Measurements from ENCODE around the gene COLGALT1.

Gene COLGALT1

DNA sequence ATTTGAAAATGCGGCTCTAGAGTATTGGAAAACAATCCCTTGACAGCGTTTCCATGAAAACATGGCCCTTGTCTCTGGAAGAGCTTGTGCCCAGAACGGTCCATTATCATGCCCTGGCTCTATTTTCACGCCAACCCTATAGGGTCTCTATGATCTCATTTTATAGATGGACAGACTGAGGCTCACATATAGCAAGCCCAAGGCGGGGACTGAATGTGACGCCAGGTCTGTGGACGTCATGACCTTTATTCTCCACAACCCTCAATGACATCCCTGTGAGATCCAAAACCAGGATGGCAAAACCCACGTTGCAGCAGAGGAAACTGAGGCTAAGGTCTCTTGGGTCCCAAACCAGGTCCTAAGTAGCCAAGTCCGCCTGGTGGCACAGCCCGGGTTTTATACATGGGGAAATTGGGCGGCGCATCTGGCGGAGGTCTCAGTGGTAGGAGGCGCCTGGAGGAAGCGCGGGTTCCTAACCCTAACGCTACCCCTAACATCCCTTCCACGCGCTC, 425 bp upstream of the COLGALT1 start:
- peaks cover 24% of the 10 kb centered on the region for H3F3A ChIP-seq (ENCODE audit: insufficient read depth)
- peaks cover 5% of the 10 kb centered on the region; the same call in 1 of the 2 replicates for H3K36me3 ChIP-seq (ENCODE audit: low read length)
- TF ChIP-seq, protein P1, sequence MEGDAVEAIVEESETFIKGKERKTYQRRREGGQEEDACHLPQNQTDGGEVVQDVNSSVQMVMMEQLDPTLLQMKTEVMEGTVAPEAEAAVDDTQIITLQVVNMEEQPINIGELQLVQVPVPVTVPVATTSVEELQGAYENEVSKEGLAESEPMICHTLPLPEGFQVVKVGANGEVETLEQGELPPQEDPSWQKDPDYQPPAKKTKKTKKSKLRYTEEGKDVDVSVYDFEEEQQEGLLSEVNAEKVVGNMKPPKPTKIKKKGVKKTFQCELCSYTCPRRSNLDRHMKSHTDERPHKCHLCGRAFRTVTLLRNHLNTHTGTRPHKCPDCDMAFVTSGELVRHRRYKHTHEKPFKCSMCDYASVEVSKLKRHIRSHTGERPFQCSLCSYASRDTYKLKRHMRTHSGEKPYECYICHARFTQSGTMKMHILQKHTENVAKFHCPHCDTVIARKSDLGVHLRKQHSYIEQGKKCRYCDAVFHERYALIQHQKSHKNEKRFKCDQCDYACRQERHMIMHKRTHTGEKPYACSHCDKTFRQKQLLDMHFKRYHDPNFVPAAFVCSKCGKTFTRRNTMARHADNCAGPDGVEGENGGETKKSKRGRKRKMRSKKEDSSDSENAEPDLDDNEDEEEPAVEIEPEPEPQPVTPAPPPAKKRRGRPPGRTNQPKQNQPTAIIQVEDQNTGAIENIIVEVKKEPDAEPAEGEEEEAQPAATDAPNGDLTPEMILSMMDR (IDR thresholded peaks at IDR 0.05; ENCODE audit: insufficient read depth, low read length, poor library complexity, severe bottlenecking) = no peak
- no peak for TF ChIP-seq EZH2phosphoT487 (conservative IDR thresholded peaks at IDR 0.05; ENCODE audit: low read length)
- no peaks in the 10 kb centered on the region for H3K9me3 ChIP-seq (ENCODE audit: insufficient read depth, low read length)
- no peaks in the 10 kb centered on the region for H3K27me3 ChIP-seq (ENCODE audit: low read length)
- peak overlapping the region; percentile 79 for H2AFZ ChIP-seq (ENCODE audit: low read depth, low read length, severe bottlenecking)
- no peaks in the 10 kb centered on the region for H4K20me1 ChIP-seq (ENCODE audit: low read depth, low read length)
- peak overlapping the region; percentile 98 for H3K9ac ChIP-seq (ENCODE audit: low read length)
- H3K4me2 ChIP-seq (ENCODE audit: low read depth, low read length, poor library complexity, severe bottlenecking) = peak overlapping the region; percentile 81
- H3K4me3 ChIP-seq (ENCODE audit: insufficient read depth, low read length, poor library complexity, severe bottlenecking) = peak overlapping the region; percentile 94
- H3K9me2 ChIP-seq (replicated peaks; ENCODE audit: insufficient read depth, low read length) = no peaks in the 10 kb centered on the region
- peak overlapping the region; percentile 44; the same call in 1 of the 2 replicates for H3K27ac ChIP-seq (ENCODE audit: low read depth, low read length)
- H3K79me2 ChIP-seq (ENCODE audit: insufficient read depth, low read length) = peaks cover 20% of the 10 kb centered on the region

DNA sequence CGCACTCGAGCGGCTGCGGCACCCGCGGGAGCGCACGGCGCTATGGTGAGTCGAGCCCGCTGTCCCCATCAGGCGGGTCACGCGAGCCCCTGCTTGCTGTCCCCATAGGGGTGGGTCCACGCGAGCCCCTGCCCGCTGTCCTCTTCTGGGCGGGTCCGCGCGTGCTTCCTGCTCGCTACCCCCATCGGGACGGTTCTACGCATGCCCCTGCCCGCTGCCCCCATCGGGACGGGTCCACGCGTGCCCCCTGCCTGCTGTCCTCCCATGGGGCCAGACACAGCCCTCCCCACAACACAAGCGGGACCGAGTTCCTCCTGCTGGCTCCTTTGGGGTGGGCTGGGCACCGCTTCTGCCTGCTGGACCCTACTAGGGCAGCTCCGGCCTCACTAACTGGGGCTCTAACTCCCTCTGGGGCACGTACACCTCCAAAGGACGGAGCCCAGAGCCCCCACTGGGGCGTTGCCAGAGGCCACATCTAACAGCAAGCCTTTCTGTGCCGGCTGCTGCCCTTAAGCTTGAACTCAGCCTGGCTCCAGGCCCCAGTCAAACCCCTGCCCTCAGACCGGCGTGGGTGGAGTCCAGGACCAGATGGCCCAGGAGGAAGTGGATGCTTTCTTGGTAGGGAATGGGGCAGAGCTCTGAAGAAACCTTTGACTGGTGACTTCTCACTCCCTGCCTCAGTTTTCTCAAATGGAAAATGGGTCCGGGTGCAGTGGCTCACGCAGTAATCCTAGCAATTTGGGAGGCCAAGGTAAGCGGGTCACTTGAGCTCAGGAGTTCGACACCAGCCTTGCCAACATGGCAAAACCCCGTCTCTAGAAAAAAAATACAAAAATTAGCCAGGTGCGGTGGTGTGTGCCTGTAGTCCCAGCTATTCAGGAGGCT, 722 bp downstream of the COLGALT1 start:
- H3K79me2 ChIP-seq (ENCODE audit: insufficient read depth, low read length) = peaks cover 20% of the 10 kb centered on the region
- no peaks in the 10 kb centered on the region for H3K9me3 ChIP-seq (ENCODE audit: insufficient read depth, low read length)
- peak overlapping the region; percentile 98 for H3K9ac ChIP-seq (ENCODE audit: low read length)
- no peaks in the 10 kb centered on the region for H3K9me2 ChIP-seq (replicated peaks; ENCODE audit: insufficient read depth, low read length)
- peak overlapping the region; percentile 78 for H2AFZ ChIP-seq (ENCODE audit: low read depth, low read length, severe bottlenecking)
- peak overlapping the region; percentile 86 for H3K4me2 ChIP-seq (ENCODE audit: low read depth, low read length, poor library complexity, severe bottlenecking)
- no peaks in the 10 kb centered on the region for H4K20me1 ChIP-seq (ENCODE audit: low read depth, low read length)
- no peaks in the 10 kb centered on the region for H3K27me3 ChIP-seq (ENCODE audit: low read length)
- peak overlapping the region; percentile 64 for H3K27ac ChIP-seq (ENCODE audit: low read depth, low read length)
- TF ChIP-seq EZH2phosphoT487 (conservative IDR thresholded peaks at IDR 0.05; ENCODE audit: low read length) = no peak
- TF ChIP-seq, protein P1 (IDR thresholded peaks at IDR 0.05; ENCODE audit: insufficient read depth, low read length, poor library complexity, severe bottlenecking) = no peak
- peaks cover 5% of the 10 kb centered on the region; the same call in 1 of the 2 replicates for H3K36me3 ChIP-seq (ENCODE audit: low read length)
- H3F3A ChIP-seq (ENCODE audit: insufficient read depth) = peaks cover 24% of the 10 kb centered on the region
- peak overlapping the region; percentile 94 for H3K4me3 ChIP-seq (ENCODE audit: insufficient read depth, low read length, poor library complexity, severe bottlenecking)

DNA sequence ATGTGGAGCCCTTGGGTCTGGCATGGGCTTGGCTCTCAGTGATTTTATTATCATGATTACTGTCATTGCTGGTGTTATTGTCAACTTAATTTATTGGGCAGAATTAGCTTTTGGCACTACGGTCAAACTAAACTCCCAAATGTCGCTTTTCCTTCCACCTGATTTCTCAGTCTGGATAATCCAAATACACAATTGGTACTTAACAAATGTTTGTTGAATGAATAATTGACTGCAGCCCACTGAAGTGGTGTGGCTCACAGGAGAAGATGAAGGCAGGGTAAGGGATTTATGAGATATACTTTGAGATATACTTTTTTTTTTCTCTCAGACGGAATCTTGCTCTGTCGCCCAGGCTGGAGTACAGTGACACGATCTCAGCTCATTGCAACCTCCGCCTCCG, 1.5 kb downstream of the COLGALT1 start:
- no peaks in the 10 kb centered on the region for H4K20me1 ChIP-seq (ENCODE audit: low read depth, low read length)
- H3K9me2 ChIP-seq (replicated peaks; ENCODE audit: insufficient read depth, low read length) = no peaks in the 10 kb centered on the region
- 0 out of 2 replicates have a peak, but pooled peaks cover 2% of the 10 kb centered on the region for H3K36me3 ChIP-seq (ENCODE audit: low read length)
- peak overlapping the region; percentile 94 for H3K4me3 ChIP-seq (ENCODE audit: insufficient read depth, low read length, poor library complexity, severe bottlenecking)
- H3K27ac ChIP-seq (ENCODE audit: low read depth, low read length) = no peak overlapping the region
- peaks cover 20% of the 10 kb centered on the region for H3K79me2 ChIP-seq (ENCODE audit: insufficient read depth, low read length)
- peaks cover 20% of the 10 kb centered on the region for H3F3A ChIP-seq (ENCODE audit: insufficient read depth)
- TF ChIP-seq EZH2phosphoT487 (conservative IDR thresholded peaks at IDR 0.05; ENCODE audit: low read length) = no peak
- TF ChIP-seq, protein P1 (IDR thresholded peaks at IDR 0.05; ENCODE audit: insufficient read depth, low read length, poor library complexity, severe bottlenecking) = no peak
- peak overlapping the region; percentile 98 for H3K9ac ChIP-seq (ENCODE audit: low read length)
- no peak overlapping the region for H2AFZ ChIP-seq (ENCODE audit: low read depth, low read length, severe bottlenecking)
- H3K9me3 ChIP-seq (ENCODE audit: insufficient read depth, low read length) = no peaks in the 10 kb centered on the region
- peak overlapping the region; percentile 86 for H3K4me2 ChIP-seq (ENCODE audit: low read depth, low read length, poor library complexity, severe bottlenecking)
- no peaks in the 10 kb centered on the region for H3K27me3 ChIP-seq (ENCODE audit: low read length)

Data from SU-DHL-6 (cell line).